HepG2 (cell line): ENCODE measurements around the gene PPP2R5D. TPM values are rescaled to one million over a fixed set of nuclear protein-coding genes. Genes with fewer than 3 reads are reported as not detected.
A peak's percentile ranks its signal among the peaks of the same experiment; 100 is the strongest.

Experiments
- HNF1A ChIP-seq, 2 experiments: sonication (generic) in 1 of 2; formaldehyde crosslinking in 1 of 2; IDR thresholded peaks; 2 replicates each; pipeline versions ENCODE4 v1.4.0 to v1.6.1; 2016 to 2020; ENCODE audit warnings: borderline replicate concordance in 1 of 2, low read depth in 1 of 2, mild to moderate bottlenecking in 1 of 2, missing genetic modification reagents in 1 of 2
- SNAPC4 ChIP-seq: sonication (generic); formaldehyde crosslinking; IDR thresholded peaks from 2 replicates; pipeline ENCODE4 v1.4.0; 2020; ENCODE audit warnings: mild to moderate bottlenecking, missing genetic modification reagents
- polyA plus RNA-seq, 8 experiments: library from polyadenylated mRNA; depleted of rRNA in 3 of 8; stranded (reverse) in 7 of 8; unstranded in 1 of 8; fragments of >200 nt; fragmentation: Illumina TruSeq in 4 of 8; extraction: Trizol in 4 of 8; gene quantifications; 2 replicates each; pipeline versions ENCODE4 v1.2.1 to v1.2.3, GENCODE V29; 2011 to 2016; ENCODE audit warnings: low read depth in 4 of 8, missing spikeins in 1 of 8, mixed read lengths in 1 of 8; ENCODE audit not compliant: insufficient read depth in 1 of 8
- total RNA-seq, 5 experiments: library from RNA; depleted of rRNA; stranded (reverse); fragments of >200 nt; fragmentation: Illumina TruSeq; extraction: Trizol; gene quantifications; 2 replicates each; pipeline ENCODE4 v1.2.3, GENCODE V29; 2016; ENCODE audit warnings: low read depth in 1 of 5

PPP2R5D gene
- total and polyA plus RNA-seq, 2 of the 13 experiments (the other 11 are each of a cell fraction or from before 2014, with no cell fraction given) = 53.7 to 60.4 TPM

- TF ChIP-seq SNAPC4 = peak; percentile 68; the same call in 1 of the 2 replicates
- TF ChIP-seq HNF1A (IDR thresholded peaks at IDR 0.05; ENCODE audit: low read depth) = no peak
- no peak; the same call in 1 of the 2 replicates for TF ChIP-seq HNF1A (CRISPR knock-in tag; IDR thresholded peaks at IDR 0.05; ENCODE audit: borderline replicate concordance)
Observed at GRCh38 chr6:42939810-42940167, 44.6 kb upstream of the PPP2R5D start (continued).
